GM10847 (cell line): ENCODE data around the gene KCNJ4.

Experiments
- POLR2A ChIP-seq: IDR thresholded peaks from 2 replicates; pipeline ENCODE4 v1.6.1; 2011; ENCODE audit not compliant: insufficient read length; ENCODE audit errors: extremely low read depth

The KCNJ4 gene

GRCh38 chr22:38455076-38455529, at the start of gene KCNJ4:
TSS of gene KCNJ4 (minus strand) at chr22:38455199. CDS start at chr22:38428132, 27,067 bp downstream.
- TF ChIP-seq POLR2A, result no peak

DNA sequence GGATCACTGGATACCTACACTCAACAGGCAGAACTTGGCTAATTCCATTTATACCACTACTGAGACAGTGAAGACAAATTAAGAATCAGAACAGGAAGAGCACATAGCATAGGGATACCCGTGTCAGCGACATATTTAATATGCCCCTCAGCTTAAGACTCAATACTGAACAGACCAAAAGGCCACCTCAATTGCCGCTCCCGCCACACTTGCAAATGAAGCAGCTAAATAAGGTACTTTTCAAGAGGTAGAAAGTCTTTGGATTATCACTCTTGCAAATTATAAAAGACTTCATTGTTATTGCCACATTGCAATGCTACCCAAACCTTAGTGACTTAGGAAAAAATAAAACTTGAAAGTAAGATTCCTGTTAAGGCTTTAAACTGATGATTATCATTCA, 48.0 kb upstream of the KCNJ4 start:
- no peak for TF ChIP-seq POLR2A

GRCh38 chr22:38501797-38502672, 47.0 kb upstream of the KCNJ4 start:
- no peak for TF ChIP-seq POLR2A

GRCh38 chr22:38497869-38498268, 42.9 kb upstream of the KCNJ4 start:
- no peak for TF ChIP-seq POLR2A

GRCh38 chr22:38494939-38495338, 39.9 kb upstream of the KCNJ4 start:
- TF ChIP-seq POLR2A, result no peak

- no peak for TF ChIP-seq POLR2A
Observed at GRCh38 chr22:38494498-38494897, 39.5 kb upstream of the KCNJ4 start.

DNA sequence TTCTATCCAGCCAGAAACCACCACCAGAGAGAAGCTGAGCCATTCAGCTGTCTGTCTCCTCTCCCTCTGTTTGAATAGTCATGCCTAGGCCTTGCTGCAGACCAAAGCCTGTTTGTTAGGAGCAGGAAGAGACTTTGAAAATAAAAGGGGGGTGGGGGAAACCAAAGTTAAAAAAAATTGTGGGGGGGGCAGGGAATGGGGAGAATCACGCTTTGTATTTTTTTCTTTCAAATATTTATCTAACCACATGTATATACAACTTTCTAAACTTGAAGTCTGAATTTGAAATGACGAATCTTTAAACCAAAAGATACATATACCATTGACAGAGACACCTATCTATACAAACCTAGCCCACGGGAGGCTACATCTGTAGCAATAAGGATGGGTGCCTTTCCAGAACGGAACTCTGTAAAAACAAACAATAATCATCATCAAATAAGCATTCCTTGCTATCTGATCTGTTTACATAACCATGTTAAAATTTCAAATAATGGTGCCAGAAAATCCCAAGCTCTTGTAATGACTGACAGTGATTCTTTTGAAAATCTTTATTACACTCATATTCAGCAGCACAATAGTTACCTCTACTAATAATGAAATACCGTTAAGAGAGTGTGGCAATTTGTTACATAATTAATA, 36.8 kb upstream of the KCNJ4 start:
- TF ChIP-seq POLR2A, result no peak

DNA sequence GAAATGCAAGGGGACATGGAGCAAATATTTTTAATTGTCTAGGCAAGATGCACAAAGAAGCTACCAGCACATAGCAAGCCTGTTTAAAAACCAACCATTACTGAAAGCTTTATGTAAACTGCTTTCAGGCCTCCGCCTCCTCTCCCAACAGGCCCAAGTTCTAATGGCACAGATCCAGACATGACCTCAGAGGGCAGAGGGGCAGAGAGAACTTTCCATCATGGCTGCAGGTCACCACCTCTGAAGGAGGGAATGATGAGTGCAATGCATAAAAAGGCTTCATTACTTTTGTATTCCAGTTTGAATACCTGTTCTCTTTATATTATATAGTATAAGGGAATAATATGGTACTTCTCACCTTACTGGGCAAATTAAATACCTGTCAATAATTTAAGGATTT, 35.9 kb upstream of the KCNJ4 start:
- TF ChIP-seq POLR2A, result no peak

GRCh38 chr22:38490475-38490874, 35.5 kb upstream of the KCNJ4 start:
- no peak for TF ChIP-seq POLR2A

GRCh38 chr22:38489561-38490145, 34.7 kb upstream of the KCNJ4 start:
- no peak for TF ChIP-seq POLR2A

DNA sequence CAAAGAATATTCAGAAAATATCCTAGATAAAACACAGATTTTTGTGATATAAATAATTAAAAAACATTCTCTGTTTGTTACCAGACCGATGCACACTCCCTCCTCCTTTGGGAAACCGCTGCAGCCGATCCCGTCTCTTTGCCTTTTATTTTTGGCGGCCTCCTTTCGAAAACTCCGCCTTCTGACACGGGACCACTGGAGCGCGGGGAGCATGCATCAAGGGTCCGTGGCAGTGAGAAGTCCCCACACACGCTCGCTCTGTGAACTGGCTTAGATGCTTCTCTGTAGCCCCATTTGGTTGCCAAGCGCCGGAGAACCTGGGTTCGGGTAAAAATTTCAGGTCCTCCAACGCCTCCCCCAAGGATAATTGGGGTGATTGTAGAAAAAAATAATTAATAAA, 34.1 kb upstream of the KCNJ4 start:
- no peak for TF ChIP-seq POLR2A

DNA sequence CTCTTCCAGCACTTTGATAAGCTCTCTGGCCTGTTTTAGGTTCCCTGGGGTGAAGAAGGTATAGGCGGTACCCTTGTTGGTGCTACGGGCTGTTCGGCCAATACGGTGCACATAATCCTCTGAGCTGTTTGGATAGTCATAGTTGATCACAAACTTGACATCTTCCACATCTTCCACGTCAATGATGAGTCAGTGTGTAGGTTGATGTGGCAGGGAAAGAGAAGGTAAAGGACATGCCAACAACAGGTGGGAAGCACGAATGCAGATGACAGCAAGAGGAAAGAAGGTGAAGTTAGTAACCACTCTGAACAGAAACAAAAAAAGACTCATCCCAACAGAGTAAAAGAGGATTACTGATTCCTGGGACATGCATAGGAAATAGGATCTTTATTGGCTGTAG, 32.9 kb upstream of the KCNJ4 start:
- TF ChIP-seq POLR2A, result no peak

GRCh38 chr22:38485783-38486182, 30.8 kb upstream of the KCNJ4 start:
- no peak for TF ChIP-seq POLR2A

- no peak for TF ChIP-seq POLR2A
Observed at GRCh38 chr22:38484244-38484643, 29.2 kb upstream of the KCNJ4 start.

- no peak for TF ChIP-seq POLR2A
Observed at GRCh38 chr22:38482662-38483308, 27.8 kb upstream of the KCNJ4 start.
